Activated CD4-positive, alpha-beta T cell treated with anti-CD3 and anti-CD28 coated beads, Interleukin-2, Interleukin-4, amounts not matched to agents 100 ng/mL and 50 ng/mL, durations not matched to agents 16 hours and 8 hours (primary cell): ENCODE results near the gene MMP15.
A peak's percentile ranks its signal among the peaks of the same experiment; 100 is the strongest.
"Not testable (repeated sequence)": the region's sequence is repeated elsewhere in the genome, so short reads cannot be mapped to it uniquely, and the experiment has no call there.

ENCODE experiments used
- DNase-seq: peaks from one replicate; pipeline ENCODE4 v3.0.0-alpha.2; 2020; ENCODE audit warnings: low spot score

The MMP15 gene

GRCh38 chr16:57996406-57997175 is 29.0 kb upstream of the MMP15 start:
- no peak for DNase-seq

- no peak for DNase-seq
These were observed 28.4 kb upstream of the MMP15 start for GRCh38 chr16:57997176-57997527.

GRCh38 chr16:57997528-57998265 is 27.9 kb upstream of the MMP15 start:
- DNase-seq: no peak

GRCh38 chr16:57998486-57998885 is 27.1 kb upstream of the MMP15 start:
- DNase-seq: peak; percentile 78

GRCh38 chr16:57998992-57999365 is 26.6 kb upstream of the MMP15 start:
- DNase-seq: no peak

- peak; percentile 39 for DNase-seq
These were observed 26.1 kb upstream of the MMP15 start for GRCh38 chr16:57999366-57999970.

GRCh38 chr16:57999971-58000705 is 25.4 kb upstream of the MMP15 start, which contains the start of gene ZNF319:
TSS of gene ZNF319 (minus strand) at chr16:58000672. CDS start at chr16:57998265, 2,407 bp downstream.
- DNase-seq: no peak

GRCh38 chr16:58000706-58001676 is 24.6 kb upstream of the MMP15 start, which contains the start of gene USB1:
TSS of gene USB1 (plus strand) at chr16:58001407. CDS start at chr16:58001484, 77 bp downstream.
- DNase-seq: peak; percentile 85

- DNase-seq: no peak
These were observed 23.7 kb upstream of the MMP15 start for GRCh38 chr16:58001781-58002415.

GRCh38 chr16:58002416-58002800 is 23.1 kb upstream of the MMP15 start:
- DNase-seq: no peak

- no peak for DNase-seq
These were observed 22.6 kb upstream of the MMP15 start for GRCh38 chr16:58002936-58003335.

- not testable (repeated sequence) for DNase-seq
These were observed 20.8 kb upstream of the MMP15 start for GRCh38 chr16:58004736-58005135.

GRCh38 chr16:58009856-58010416 is 15.6 kb upstream of the MMP15 start:
- no peak for DNase-seq

- DNase-seq: no peak
These were observed 14.7 kb upstream of the MMP15 start for GRCh38 chr16:58010886-58011285.

GRCh38 chr16:58011652-58012051 is 13.9 kb upstream of the MMP15 start:
- no peak for DNase-seq

GRCh38 chr16:58012481-58012880 is 13.1 kb upstream of the MMP15 start:
- DNase-seq: no peak

GRCh38 chr16:58013201-58013956 is 12.2 kb upstream of the MMP15 start:
- DNase-seq: no peak

GRCh38 chr16:58016840-58017446 is 8.6 kb upstream of the MMP15 start:
- no peak for DNase-seq

GRCh38 chr16:58018803-58019202 is 6.8 kb upstream of the MMP15 start:
- DNase-seq: no peak
